Fibroblast of lung (primary cell): ENCODE measurements around the gene ZGRF1. TPM values are rescaled to one million over a fixed set of nuclear protein-coding genes. Genes with fewer than 3 reads are reported as not detected.
A peak's percentile ranks its signal among the peaks of the same experiment; 100 is the strongest.

Source experiments
- DNase-seq, 2 donors: peaks; one replicate each; pipeline versions ENCODE4 v3.0.0 to v3.0.0-alpha.2; 2010; ENCODE audit warnings: low read depth in 2 of 2
- H2AFZ ChIP-seq: 2 replicates; pipeline ENCODE4 v1.5.1; 2012; ENCODE audit warnings: low read length, control low read depth, inconsistent platforms
- H3K27ac ChIP-seq: 2 replicates; pipeline ENCODE4 v1.5.1; 2011; ENCODE audit warnings: low read length, control low read depth; ENCODE audit not compliant: insufficient read depth
- H3K27me3 ChIP-seq: 2 replicates; pipeline ENCODE4 v1.5.1; 2011; ENCODE audit warnings: mild to moderate bottlenecking, low read length; ENCODE audit not compliant: control insufficient read depth, insufficient read depth
- H3K36me3 ChIP-seq: 2 replicates; pipeline ENCODE4 v1.5.1; 2011; ENCODE audit warnings: low read length; ENCODE audit not compliant: control insufficient read depth, insufficient read depth
- H3K4me1 ChIP-seq: 2 replicates; pipeline ENCODE4 v1.5.1; 2011; ENCODE audit warnings: low read length; ENCODE audit not compliant: control insufficient read depth, insufficient read depth; ENCODE audit errors: extremely low read depth
- H3K4me2 ChIP-seq: 2 replicates; pipeline ENCODE4 v1.5.1; 2011; ENCODE audit warnings: low read length, control low read depth; ENCODE audit not compliant: insufficient read depth; ENCODE audit errors: extremely low read depth
- H3K4me3 ChIP-seq, 4 experiments: fragments of 200-600 bp in 1 of 4; sonication (generic) in 1 of 4; replicated peaks in 1 of 4; 2 replicates each; pipeline ENCODE4 v1.5.1; 2011 to 2016; ENCODE audit warnings: low read length in 4 of 4, low read depth in 3 of 4, mild to moderate bottlenecking in 3 of 4, control low read depth in 2 of 4, inconsistent platforms in 1 of 4, mixed read lengths in 1 of 4; ENCODE audit not compliant: insufficient read depth in 1 of 4; ENCODE audit errors: control extremely low read depth in 1 of 4
- H3K79me2 ChIP-seq: 2 replicates; pipeline ENCODE4 v1.5.1; 2012; ENCODE audit warnings: mild to moderate bottlenecking, low read length, inconsistent platforms; ENCODE audit not compliant: control insufficient read depth, insufficient read depth
- H3K9ac ChIP-seq: 2 replicates; pipeline ENCODE4 v1.5.1; 2011; ENCODE audit warnings: mild to moderate bottlenecking, low read length, control low read depth; ENCODE audit not compliant: insufficient read depth
- H3K9me3 ChIP-seq: 2 replicates; pipeline ENCODE4 v1.5.1; 2012; ENCODE audit warnings: low read depth, low read length; ENCODE audit not compliant: control insufficient read depth, insufficient read depth
- H4K20me1 ChIP-seq: 2 replicates; pipeline ENCODE4 v1.5.1; 2011; ENCODE audit warnings: low read length; ENCODE audit not compliant: control insufficient read depth, insufficient read depth; ENCODE audit errors: extremely low read depth
- CTCF ChIP-seq, 2 donors: IDR thresholded peaks in 1 of 2; conservative IDR thresholded peaks in 1 of 2; 1 replicate in 1 of 2; 2 replicates in 1 of 2; pipeline ENCODE4 v1.5.1; 2011 to 2012; ENCODE audit warnings: low read length in 2 of 2, control low read depth in 1 of 2, inconsistent platforms in 1 of 2, low read depth in 1 of 2, mild to moderate bottlenecking in 1 of 2
- EZH2 ChIP-seq: IDR thresholded peaks from 2 replicates; pipeline ENCODE4 v1.5.1; 2012; ENCODE audit warnings: low read length, control low read depth, mild to moderate bottlenecking; ENCODE audit errors: missing control alignments
- polyA plus RNA-seq, 2 donors: library from polyadenylated mRNA; depleted of rRNA in 1 of 2; stranded (reverse) in 1 of 2; unstranded in 1 of 2; fragments of >200 nt; gene quantifications; 2 replicates each; pipeline ENCODE4 v1.2.1, GENCODE V29; 2011 to 2012; ENCODE audit warnings: missing spikeins in 1 of 2
- total RNA-seq: library from RNA; depleted of rRNA; stranded (reverse); fragments of >200 nt; gene quantifications from 2 replicates; pipeline ENCODE4 v1.2.1, GENCODE V29; 2014

Gene ZGRF1
- total and polyA plus RNA-seq, 2 donors (not counting 1 experiment from before 2014, with no cell fraction given): 3.1 to 5.8 TPM

GRCh38 chr4:112552668-112553067, 84.0 kb downstream of the ZGRF1 start:
- H3K27me3 ChIP-seq: no peaks in the 10 kb centered on the region
- H3K9ac ChIP-seq: no peak overlapping the region
- H2AFZ ChIP-seq: no peak overlapping the region
- H3K36me3 ChIP-seq: no peaks in the 10 kb centered on the region
- no peaks in the 10 kb centered on the region for H3K9me3 ChIP-seq
- no peak for TF ChIP-seq EZH2
- TF ChIP-seq CTCF (conservative IDR thresholded peaks at IDR 0.05 in 1 of 2, IDR thresholded peaks at IDR 0.05 in 1 of 2; ENCODE audit: low read depth in 1 of 2, low read length in 2 of 2): no peak
- peaks cover 2% of the 10 kb centered on the region for H3K4me1 ChIP-seq
- peak; percentile 61 to 79 for DNase-seq
- no peaks in the 10 kb centered on the region for H3K79me2 ChIP-seq
- no peak overlapping the region for H3K4me3 ChIP-seq
- H3K4me2 ChIP-seq: no peak overlapping the region
- H4K20me1 ChIP-seq: no peaks in the 10 kb centered on the region
- H3K27ac ChIP-seq: no peak overlapping the region

GRCh38 chr4:112550728-112551127, 86.0 kb downstream of the ZGRF1 start:
- Histone ChIP-seq H3K9ac (no peak overlapping the region), H3K9me3 (no peaks in the 10 kb centered on the region), H3K4me1 (peaks cover 2% of the 10 kb centered on the region), H3K27ac (no peak overlapping the region), H2AFZ (no peak overlapping the region), H3K36me3 (no peaks in the 10 kb centered on the region), H3K27me3 (no peaks in the 10 kb centered on the region), H3K4me3 (no peak overlapping the region), H3K79me2 (no peaks in the 10 kb centered on the region), H3K4me2 (no peak overlapping the region), H4K20me1 (no peaks in the 10 kb centered on the region)
- no peak for TF ChIP-seq EZH2
- TF ChIP-seq CTCF (conservative IDR thresholded peaks at IDR 0.05 in 1 of 2, IDR thresholded peaks at IDR 0.05 in 1 of 2; ENCODE audit: low read depth in 1 of 2, low read length in 2 of 2): no peak
- peak; percentile 11 to 85 for DNase-seq

GRCh38 chr4:112546476-112546875, 90.2 kb downstream of the ZGRF1 start:
- H3K36me3 ChIP-seq: no peaks in the 10 kb centered on the region
- H3K9me3 ChIP-seq: no peaks in the 10 kb centered on the region
- H3K4me2 ChIP-seq: no peak overlapping the region
- TF ChIP-seq EZH2 (no peak), CTCF (conservative IDR thresholded peaks at IDR 0.05 in 1 of 2, IDR thresholded peaks at IDR 0.05 in 1 of 2; ENCODE audit: low read depth in 1 of 2, low read length in 2 of 2) (no peak)
- H3K27me3 ChIP-seq: no peaks in the 10 kb centered on the region
- no peak for DNase-seq
- H3K4me3 ChIP-seq: no peak overlapping the region
- no peaks in the 10 kb centered on the region for H3K79me2 ChIP-seq
- no peak overlapping the region for H3K9ac ChIP-seq
- H3K27ac ChIP-seq: no peak overlapping the region
- H3K4me1 ChIP-seq: no peaks in the 10 kb centered on the region
- H2AFZ ChIP-seq: no peak overlapping the region
- no peaks in the 10 kb centered on the region for H4K20me1 ChIP-seq
